Measurements from ENCODE around the gene RCAN2.

Gene RCAN2

DNA sequence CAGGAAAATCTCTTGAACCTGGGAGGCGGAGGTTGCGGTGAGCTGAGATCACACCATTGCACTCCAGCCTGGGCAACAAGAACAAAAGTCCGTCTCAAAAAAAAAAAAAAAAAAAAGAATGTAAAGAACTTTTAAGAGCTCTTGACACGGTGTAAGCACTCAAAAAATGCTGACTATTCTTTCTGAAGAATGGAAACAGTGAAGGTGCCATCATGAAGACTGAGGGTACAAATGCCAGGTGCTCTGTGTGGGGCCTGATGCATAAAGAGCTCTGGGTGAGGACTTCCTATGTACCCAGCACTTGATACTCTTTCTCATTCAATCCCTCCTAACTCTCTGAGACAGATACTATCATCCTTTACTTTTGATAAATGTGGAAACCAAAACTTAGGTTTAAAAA lies 275.5 kb downstream of the RCAN2 start:
- no peak for DNase-seq (ENCODE audit: low read depth in 3 of 3)

DNA sequence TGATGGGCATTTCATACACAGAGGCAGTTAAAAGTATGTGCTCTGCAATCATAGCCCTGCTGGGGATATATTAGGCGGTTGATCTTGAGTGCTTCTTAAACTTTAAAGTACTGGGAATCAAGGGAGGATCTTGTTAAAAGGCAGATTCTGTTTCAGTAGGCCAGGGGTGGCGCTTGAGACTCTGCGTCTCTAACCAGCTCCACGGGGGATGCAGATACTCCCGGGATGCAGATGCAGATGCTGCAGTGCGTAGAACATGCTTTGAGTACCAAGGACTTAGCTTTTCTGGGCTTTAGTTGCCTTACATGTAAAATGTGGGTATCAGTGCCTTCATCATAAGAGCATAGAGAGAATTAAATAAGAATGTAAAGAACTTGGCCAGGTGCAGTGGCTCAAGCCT lies 276.0 kb downstream of the RCAN2 start:
- no peak for DNase-seq (ENCODE audit: low read depth in 3 of 3)

DNA sequence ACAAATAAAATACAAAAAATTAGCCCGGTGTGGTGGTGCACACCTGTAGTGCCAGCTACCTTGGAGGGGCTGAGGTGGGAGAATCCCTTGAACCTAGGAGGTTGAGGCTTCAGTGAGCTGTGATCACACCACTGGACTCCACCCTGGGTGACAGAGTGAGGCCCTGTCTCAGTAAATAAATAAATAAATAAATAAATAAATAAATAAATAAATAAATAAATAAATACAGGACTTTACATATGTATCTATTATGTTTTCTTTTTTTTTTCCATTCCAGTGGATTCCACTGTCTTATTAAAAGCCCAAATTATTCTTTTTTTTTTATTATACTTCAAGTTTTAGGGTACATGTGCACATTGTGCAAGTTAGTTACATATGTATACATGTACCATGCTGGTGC lies 279.3 kb downstream of the RCAN2 start:
- no peak for DNase-seq (ENCODE audit: low read depth in 3 of 3)

DNA sequence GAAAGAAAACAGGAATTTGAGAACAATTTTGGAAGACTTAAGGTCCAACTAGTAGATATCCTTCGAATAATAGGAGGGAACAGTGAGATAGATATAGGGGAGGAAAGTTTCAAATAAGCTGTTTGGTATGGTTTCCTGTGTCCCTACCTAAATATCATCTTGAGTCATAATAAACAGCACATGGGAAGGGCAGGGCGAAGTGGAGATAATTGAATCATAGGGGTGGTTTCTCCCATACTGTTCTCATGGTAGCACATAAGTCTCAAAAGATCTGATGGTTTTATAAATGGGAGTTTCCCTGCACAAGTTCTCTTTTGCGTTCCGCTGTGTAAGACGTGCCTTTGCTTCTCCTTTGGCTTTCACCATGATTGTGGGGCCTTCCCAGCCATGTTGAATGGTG lies 281.0 kb downstream of the RCAN2 start:
- DNase-seq (ENCODE audit: low read depth in 3 of 3): no peak

DNA sequence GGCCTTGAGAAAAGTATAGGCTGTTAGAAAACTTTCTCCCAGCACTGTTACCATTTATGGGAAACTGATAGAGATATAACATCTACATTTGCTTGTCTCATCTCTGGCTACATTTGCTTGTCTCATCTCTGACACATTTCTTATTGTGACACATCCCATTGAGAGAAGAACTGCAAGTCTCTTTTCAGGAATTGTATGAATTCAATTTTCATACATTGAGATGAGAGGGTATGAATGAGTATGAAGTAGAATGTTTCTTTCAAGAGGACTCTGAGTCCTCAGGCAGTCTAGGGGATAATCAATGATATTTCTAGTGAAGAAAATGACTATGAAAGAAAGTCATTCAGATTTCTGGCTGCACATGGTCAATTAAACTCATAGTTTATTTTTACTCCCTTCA lies 282.9 kb downstream of the RCAN2 start:
- no peak for DNase-seq (ENCODE audit: low read depth in 3 of 3)

DNA sequence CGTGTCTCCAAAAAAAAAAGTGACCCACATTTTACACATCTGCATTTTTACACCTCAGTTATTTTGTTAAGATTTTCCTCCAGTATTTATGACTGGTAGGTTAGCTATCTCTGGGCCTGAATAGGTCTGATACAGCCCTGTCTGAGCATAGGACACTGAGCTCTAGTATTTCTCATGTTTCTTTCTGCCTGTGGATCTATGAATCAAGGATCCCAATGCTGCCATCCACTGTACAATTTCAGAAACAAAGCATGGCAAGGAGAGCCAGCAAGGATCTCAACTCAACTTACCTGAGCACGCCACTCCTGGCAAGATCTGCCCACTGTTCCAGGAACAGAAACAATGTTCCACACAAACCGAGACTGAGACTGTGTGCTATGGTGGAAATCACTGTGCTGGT lies 284.1 kb downstream of the RCAN2 start:
- no peak for DNase-seq (ENCODE audit: low read depth in 3 of 3)

DNA sequence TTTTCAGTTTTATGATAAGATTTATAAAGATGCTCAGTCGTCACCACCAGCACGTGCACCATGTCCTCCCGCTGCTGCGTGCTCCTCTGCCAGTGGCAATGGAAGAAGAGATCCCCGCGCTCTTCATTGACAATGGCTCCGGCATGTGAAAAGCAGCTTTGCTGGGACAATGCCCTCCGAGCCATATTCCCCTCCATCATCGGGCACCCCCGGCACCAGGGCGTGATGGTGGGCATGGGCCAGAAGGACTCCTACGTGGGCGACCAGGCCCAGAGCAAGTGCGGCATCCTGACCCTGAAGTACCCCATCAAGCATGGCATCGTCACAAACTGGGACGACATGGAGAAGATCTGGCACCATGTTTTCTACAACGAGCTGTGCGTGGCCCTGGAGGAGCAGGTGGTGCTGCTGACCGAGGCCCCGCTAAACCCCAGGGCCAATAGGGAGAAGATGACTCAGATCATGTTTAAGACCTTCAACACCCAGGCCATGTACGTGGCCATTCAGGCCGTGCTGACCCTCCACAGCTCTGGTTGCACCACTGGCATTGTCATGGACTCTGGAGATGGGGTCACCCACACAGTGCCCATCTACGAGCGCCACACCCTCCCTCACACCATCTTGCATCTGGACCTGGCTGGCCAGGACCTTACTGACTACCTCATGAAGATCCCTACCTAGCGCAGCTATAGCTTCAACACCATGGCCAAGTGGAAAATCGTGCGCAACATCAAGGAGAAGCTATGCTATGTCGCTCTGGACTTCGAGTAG lies 286.2 kb downstream of the RCAN2 start:
- no peak for DNase-seq (ENCODE audit: low read depth in 3 of 3)

DNA sequence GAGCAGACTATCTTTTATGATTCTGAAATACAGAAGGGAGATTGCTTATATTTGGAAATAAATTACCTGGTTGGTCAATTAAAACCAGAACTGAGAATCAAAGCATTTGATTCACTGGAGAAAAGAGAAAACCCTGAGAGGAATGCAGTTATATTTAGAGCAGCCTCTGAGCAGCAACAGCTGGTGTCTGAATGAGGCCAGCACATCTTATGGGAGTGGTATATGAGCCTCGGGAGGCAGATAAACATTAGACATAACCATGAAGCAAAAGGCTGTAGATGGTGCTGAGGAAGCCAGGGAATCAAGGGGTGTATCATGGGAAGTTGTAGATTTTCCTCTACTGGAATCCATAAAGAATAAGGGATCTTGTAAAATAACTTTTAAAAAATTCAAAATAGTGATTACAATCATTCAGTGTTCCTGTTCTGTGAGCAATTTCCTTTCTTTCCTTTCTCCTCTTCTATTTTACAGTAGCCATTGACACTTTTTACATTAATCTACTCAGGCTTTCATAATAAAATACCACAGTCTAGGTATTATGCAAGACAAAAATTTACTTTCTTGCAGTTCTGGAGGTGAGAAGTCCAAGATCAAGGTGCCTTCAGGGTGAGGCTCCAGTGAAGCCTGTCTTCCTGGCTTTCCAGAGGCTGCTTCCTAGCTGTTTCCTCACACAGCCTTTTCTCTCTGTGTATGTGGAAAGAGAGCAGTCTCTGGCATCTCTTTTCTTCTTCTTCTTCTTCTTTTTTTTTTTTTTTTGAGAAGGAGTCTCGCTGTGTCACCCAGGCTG lies 287.7 kb downstream of the RCAN2 start:
- no peak for DNase-seq (ENCODE audit: low read depth in 3 of 3)

DNA sequence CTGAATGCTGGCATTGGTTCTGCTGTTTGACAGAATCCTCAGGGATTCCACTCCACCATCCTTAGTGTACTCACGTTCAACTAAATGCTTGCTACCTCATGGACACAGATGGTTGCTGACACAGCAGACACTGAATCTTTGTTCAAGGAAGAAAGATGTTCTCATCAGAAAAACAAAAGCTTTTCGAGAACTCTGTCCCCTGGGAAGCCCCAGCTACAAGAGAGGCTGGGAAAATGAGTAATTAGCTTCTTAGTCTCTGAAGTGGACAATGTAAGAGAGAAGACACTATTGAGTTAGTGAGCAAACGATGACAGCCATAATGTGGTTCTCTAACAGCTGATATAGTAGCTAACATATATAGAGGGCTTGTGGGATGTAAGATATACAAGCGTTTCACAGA lies 289.5 kb downstream of the RCAN2 start:
- no peak for DNase-seq (ENCODE audit: low read depth in 3 of 3)

DNA sequence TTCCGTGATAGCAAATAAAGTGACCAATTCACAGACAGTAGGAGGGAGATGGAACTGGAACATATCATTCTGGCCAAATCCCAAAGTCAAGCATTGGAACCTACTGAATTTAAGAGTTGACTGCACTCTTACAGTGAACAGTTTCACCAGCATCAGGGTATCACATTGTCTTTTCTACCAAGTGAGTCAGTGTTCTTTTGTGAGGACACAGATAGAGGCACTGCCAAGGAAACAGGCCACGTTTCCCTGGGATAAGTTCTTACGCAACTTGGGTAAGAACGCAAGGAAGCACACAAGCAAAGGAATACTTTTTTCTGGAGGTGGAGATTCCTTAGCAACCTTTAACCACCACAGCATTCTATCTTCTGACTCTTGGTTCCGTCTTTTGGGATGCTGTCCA lies 291.9 kb downstream of the RCAN2 start:
- DNase-seq (ENCODE audit: low read depth in 3 of 3): no peak

DNA sequence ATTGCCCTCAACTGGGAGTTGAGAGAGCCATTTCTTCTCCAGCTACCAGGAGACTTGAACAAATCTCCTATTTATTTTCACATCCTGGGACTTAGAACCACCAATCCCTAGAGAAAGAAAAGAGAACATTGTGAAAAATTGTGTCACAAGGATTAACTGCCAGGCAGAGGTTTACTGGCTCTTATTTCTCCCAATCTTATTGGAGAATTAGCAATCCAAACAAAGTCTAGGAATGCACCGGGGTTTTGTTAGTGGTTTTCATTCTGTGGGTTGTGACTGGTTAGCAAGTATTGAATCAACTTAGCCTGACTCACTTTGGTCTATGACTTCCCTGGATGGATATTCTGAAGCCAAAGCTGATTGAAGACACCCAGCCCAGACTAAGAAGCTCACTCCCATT lies 299.3 kb downstream of the RCAN2 start:
- no peak for DNase-seq (ENCODE audit: low read depth in 3 of 3)

DNA sequence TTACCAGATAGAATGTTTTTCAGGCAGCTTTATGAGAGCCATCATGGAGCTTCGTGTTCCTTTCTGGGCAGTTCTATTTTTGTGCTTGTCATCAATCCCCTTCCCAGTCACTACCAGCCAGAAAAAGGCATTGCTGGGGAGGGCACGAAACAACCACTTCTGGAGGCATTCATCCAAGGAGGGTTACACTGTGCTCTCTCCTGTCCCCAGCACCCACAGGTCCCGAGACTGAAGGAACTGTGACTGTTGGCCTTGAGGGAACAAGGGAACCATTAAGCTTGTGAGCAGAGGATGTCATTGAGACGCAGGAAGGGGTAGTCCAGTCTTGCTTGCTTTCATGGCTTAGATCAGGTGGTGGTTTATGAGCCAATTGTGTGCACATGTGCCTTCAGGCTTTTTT lies 300.4 kb downstream of the RCAN2 start:
- no peak for DNase-seq (ENCODE audit: low read depth in 3 of 3)

DNA sequence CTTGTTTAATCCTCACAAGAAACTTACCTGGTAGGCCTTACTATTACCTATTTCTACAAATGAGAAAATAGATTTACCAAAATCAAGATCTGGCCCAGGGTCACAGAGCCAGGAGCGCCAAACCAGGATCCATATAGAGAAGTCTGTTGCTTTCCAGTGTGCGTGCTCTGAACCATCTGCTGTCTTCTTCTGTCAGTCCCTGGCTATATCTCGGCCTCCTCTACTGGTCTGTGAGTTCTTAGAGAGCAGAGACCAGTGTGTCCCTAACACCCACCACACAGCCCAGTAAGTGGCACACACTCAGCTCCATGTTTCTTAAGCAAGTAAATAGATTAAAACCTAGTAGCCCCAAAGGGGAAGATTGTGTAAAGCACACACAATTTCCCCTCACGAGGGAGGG lies 301.5 kb downstream of the RCAN2 start:
- DNase-seq (ENCODE audit: low read depth in 3 of 3): no peak

DNA sequence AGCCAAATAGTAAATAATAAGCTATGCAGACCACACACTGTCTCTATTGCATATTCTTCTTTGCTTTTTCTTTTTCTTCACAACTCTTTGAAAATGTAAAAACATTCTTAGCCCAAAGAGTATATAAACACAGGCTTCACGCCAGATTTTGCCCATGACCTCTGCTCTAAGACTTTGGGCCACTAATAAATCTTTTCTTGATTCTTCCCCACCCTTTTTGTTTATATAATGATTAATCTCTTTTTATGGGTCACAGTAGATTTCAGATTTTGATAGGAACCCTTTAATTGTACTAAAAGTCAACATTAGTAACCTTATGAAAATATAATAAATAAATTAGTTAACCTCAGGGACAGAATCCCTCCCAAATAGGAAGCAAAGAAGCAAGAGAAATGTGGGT lies 304.7 kb downstream of the RCAN2 start:
- DNase-seq (ENCODE audit: low read depth in 3 of 3): no peak

DNA sequence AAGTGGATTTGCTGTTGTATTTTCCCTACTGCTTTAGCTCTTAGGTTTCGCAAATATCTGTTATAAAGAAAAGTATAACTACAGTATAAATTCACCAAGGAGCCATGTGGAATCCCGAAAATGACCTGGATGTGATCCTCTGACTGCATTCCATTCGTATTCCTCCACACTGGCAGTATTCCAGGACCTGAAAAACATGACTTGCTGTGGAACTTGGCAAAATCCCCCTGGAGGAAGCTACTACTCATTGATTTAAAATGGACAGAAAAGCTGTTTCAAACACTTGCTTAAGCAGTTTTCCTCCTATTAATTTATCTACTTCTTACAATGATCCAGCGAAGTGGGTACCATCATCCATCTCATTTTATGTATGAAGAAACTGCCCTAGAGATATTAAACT lies 307.1 kb downstream of the RCAN2 start:
- no peak for DNase-seq (ENCODE audit: low read depth in 3 of 3)

DNA sequence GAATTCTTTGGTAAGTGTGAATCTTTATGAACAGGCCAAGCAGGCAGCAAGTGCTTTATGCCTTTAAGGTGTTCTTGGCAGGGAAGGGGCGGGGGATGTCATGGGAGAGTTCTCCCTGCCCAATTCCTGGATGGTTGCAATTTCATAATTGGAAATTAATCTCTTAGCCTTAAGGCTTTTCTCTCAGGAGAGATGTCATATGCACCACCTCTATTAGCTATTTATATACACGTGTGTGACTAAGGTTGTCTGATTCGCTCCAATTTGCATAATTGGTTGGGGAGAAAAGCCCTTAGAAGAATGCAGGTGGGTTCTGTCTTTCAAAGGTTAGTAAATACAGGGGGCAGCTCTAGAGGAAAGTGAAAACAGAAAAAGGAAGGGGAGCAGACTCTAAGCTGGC lies 315.3 kb downstream of the RCAN2 start:
- DNase-seq (ENCODE audit: low read depth in 3 of 3): no peak

DNA sequence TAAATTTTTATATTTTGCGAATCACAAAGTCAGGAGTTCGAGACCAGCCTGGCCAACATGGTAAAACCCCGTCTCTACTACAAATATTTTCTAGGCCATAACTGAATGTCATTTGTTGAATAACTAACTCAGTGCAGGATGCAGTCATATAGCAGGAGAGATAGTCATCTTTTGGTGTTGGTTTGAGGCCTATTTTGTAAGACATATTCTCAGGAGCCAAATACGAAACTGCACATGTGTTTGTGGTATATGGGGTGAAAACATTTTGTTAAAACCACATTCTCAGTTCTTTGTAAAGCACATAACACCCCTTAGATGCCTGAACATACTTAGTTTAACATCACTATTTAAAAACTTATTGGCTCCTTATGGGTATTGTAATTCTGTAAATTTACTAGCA lies 315.8 kb downstream of the RCAN2 start:
- DNase-seq (ENCODE audit: low read depth in 3 of 3): no peak

DNA sequence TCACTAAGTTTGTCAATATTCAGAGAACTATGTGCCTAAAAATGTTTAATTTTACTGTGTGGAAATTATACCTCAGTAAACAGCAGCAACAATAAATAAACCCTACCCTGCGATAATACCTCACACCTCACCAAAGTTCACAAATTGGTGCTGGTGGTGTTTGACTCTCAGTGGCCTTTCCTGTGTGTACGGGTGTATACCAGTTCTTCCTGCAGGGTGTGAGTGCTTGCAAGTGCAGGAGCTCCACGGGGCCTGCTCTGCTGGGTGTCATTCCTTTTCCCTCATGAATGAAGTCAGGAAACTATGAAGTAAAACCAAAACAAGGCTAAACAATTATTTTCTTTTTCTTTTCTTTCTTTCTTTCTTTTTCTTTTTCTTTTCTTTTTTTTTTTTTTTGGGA lies 316.3 kb downstream of the RCAN2 start:
- no peak for DNase-seq (ENCODE audit: low read depth in 3 of 3)

DNA sequence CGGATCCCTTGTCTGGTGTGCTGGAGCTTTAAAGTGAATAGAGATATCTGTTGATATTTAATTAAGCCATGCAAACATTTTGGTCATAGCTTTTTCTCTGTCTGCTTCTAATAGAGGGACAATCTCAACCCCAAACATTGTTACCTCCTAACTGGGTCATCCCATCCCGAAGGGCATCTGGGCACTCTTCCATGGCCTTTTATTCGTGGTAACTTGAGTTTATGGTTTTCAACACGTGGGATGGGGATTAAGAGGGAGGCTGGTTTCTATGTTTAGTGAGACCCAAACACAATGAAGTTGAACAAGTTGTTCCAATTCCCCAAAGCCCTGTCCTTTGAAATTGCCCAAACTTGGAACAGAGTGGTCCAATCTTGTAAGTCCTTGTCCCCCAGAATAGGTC lies 319.1 kb downstream of the RCAN2 start:
- DNase-seq (ENCODE audit: low read depth in 3 of 3): no peak
